ENCODE data around the gene ANKMY1.
"Not testable (repeated sequence)": the region's sequence is repeated elsewhere in the genome, so short reads cannot be mapped to it uniquely, and the experiment has no call there.

ANKMY1 gene

DNA sequence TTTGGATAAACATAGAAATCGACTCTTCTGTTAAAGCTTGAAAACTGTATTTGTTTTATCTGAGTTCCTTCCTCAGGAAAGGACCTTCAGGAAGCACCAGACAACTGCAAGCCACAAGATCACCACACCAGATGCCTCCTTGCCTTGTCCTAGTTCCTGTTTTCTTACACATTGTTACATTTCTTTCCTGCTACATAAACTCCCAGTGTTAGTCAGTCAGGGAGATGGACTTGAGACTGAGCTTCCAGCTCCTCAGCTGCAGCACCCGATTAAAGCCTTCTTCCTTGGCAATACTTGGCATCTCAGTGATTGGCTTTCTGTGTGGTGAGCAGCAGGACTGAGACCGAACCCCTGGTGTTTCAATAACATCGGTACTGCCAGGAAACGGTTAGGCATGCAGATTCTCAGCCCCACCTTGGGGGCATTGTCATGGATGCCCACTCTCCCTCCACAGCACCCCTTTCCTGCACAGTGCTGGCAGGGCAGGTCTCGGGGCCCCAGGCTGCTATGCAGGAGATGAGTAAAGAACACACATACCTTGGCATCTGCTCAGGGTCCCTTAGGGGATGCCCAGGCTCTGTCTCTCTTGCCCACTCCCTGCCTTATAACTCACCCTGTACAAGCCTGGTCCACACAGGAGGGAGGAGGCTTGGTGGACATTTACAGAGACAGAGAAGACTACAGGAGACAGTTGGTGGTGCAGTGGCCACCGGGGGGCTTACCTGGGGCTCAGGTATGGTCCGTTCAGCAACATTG lies 32.6 kb downstream of the ANKMY1 start:
- no peak overlapping the region for H3K4me3 ChIP-seq (ENCODE audit: control insufficient read depth, low read depth, low read length)
- TF ChIP-seq, protein P1, sequence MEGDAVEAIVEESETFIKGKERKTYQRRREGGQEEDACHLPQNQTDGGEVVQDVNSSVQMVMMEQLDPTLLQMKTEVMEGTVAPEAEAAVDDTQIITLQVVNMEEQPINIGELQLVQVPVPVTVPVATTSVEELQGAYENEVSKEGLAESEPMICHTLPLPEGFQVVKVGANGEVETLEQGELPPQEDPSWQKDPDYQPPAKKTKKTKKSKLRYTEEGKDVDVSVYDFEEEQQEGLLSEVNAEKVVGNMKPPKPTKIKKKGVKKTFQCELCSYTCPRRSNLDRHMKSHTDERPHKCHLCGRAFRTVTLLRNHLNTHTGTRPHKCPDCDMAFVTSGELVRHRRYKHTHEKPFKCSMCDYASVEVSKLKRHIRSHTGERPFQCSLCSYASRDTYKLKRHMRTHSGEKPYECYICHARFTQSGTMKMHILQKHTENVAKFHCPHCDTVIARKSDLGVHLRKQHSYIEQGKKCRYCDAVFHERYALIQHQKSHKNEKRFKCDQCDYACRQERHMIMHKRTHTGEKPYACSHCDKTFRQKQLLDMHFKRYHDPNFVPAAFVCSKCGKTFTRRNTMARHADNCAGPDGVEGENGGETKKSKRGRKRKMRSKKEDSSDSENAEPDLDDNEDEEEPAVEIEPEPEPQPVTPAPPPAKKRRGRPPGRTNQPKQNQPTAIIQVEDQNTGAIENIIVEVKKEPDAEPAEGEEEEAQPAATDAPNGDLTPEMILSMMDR (conservative IDR thresholded peaks at IDR 0.05; ENCODE audit: control insufficient read depth, insufficient read depth, low read depth, low read length): no peak
- no peak for DNase-seq (ENCODE audit: low read depth)

DNA sequence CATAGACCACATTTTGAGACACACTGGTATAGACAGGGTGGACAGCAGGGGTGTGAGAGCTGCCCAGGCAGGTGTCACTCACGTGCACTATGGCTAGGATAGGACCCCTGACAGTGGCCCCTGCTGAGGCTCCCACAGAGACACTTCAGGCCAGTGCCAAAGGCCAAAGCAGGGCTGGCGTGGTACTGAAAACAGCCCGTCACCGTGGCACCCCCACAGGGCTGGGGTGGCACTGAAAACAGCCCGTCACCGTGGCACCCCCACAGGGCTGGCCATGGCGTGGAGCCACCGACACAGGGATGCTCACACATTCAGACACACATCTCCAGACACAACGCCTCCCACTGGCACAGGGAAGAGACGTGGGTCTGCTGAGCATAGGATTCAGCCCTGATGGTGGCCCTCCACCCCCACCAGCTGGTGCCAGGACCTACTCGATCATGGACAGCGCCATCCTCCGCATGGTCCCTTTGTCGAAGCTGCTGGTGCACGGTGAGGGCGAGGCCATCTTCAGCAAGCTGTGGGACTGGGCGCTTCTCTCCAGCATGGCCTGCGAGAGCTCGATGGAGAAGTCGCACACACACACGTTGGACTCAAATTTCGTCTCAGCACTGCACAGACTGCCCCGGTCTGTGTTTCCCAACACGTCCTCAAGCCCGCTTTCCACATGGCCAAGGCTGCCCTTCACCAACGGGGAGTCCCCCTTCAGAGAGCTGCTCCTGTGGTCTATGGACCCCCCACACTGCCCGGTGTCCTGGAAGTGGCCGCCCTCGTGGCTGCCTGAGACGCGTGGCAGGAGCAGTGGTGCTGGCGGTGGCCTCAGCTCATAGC lies 34.1 kb downstream of the ANKMY1 start:
- DNase-seq (ENCODE audit: low read depth): no peak
- no peak overlapping the region for H3K4me3 ChIP-seq (ENCODE audit: control insufficient read depth, low read depth, low read length)
- TF ChIP-seq, protein P1 (conservative IDR thresholded peaks at IDR 0.05; ENCODE audit: control insufficient read depth, insufficient read depth, low read depth, low read length): no peak

DNA sequence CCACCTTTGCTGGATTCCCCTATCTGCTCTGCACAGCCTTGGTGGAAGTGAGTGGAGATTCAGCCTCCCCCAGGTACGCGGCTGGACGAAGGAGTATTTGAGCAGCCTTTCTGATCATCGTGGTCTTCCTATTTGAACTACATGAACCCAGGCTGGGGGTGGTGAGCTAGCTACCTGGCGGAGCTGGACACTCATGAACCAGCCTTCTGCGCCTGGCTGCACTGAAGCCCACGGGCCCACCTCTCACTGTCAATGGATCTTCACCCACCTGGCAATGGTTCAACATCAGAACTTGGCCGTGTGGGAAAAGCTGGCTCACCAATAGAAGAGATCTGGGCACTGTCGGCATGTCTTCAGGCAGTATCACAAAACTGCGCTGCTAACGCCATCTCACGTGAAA lies 35.4 kb downstream of the ANKMY1 start:
- no peak overlapping the region for H3K4me3 ChIP-seq (ENCODE audit: control insufficient read depth, low read depth, low read length)
- TF ChIP-seq, protein P1 (conservative IDR thresholded peaks at IDR 0.05; ENCODE audit: control insufficient read depth, insufficient read depth, low read depth, low read length): no peak
- DNase-seq (ENCODE audit: low read depth): no peak

DNA sequence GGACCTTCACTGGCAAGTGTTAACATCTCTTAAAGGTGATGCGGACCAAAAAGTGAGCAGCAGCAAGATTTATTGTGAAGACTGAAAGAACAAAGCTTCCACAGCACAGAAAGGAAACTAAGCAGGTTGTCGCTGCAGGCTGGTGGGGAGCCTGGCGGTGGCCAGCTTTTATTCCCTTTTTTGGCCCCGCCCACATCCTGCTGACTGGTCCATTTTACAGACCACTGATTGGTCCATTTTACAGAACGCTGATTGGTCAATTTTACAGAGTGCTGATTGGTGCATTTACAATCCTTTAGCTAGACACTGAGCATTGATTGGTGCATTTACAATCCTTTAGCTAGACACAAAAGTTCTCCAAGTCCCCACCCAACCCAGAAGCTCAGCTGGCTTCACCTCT lies 35.9 kb downstream of the ANKMY1 start:
- not testable (repeated sequence) for H3K4me3 ChIP-seq (ENCODE audit: control insufficient read depth, low read depth, low read length); DNase-seq (ENCODE audit: low read depth)

DNA sequence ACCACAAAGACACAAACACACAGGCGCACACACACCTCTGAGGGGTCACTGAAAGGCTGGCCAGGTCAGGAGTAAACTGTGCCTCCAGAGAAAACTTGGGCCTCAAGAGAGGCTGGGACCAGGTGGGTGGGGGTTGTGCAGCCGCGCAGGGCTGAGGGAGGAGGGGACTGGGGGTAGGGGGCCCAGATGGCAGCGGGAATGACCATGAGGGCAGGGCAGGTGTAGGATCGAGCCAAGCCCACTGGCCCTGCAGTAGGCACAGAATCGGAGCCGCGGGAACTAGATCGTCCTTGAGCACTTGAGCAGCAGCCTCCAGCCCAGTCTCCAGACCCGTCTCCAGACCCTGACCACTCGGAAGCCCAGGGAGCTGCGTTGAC lies 36.8 kb downstream of the ANKMY1 start:
- H3K4me3 ChIP-seq (ENCODE audit: control insufficient read depth, low read depth, low read length): no peak overlapping the region
- no peak for DNase-seq (ENCODE audit: low read depth)
- TF ChIP-seq, protein P1 (conservative IDR thresholded peaks at IDR 0.05; ENCODE audit: control insufficient read depth, insufficient read depth, low read depth, low read length): no peak

DNA sequence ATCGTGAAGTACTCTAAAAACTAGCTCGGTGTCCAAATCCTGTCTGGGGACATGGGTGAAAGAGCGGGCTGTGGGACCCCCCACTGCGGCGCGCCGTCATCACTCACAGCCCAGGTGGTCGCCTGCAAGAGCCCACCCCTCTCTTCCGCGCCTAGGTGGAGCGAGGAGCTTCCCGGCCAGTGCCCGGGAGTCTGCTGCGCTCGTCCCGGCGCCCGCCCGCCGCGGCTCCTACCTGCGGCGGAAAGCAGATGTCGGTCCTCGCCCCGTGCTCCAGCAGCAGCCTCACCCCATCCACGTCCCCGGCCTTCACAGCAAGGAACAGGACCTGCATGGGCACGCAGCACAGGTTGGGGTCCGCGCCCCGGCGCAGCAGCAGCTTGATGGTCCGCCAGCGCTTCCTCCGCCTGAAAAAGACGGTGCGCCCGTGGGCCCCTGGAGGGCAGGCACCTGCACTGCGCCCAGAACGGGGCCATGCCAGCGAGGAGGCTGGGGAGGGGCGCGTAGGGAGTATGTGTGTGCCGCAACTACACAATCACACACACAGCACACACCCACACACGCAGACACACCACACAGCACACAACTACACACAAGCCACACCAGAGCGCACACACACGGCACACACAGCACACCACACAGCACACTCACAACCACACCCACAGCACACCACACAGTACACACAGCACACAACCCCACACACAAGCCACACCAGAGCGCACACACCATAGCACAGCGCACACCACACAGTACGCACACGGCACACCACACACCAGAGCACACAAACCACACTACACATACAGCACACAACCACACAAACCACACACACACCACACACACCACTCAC lies 37.4 kb downstream of the ANKMY1 start:
- TF ChIP-seq, protein P1 (conservative IDR thresholded peaks at IDR 0.05; ENCODE audit: control insufficient read depth, insufficient read depth, low read depth, low read length): no peak
- H3K4me3 ChIP-seq (ENCODE audit: control insufficient read depth, low read depth, low read length): peak overlapping the region; percentile 19
- no peak for DNase-seq (ENCODE audit: low read depth)

Data from fibroblast of mammary gland (primary cell).